ENCODE data around the gene CIROP. TPM values are rescaled to one million over a fixed set of nuclear protein-coding genes. Genes with fewer than 3 reads are reported as not detected.
A peak's percentile ranks its signal among the peaks of the same experiment; 100 is the strongest.

The CIROP gene
- total RNA-seq, 1 experiment from 2014 or later: not detected

- Histone ChIP-seq H3T11ph (ENCODE audit: low read length) (no peak overlapping the region), H3K9ac (ENCODE audit: extremely low read depth, insufficient read length, low read length) (no peak overlapping the region), H3K4me1 (ENCODE audit: insufficient read depth, low read length) (no peaks in the 10 kb centered on the region; the same call in 1 of the 2 replicates), H3K4me2 (ENCODE audit: insufficient read depth, insufficient read length, low read length) (no peak overlapping the region), H2AK5ac (ENCODE audit: insufficient read length, low read length) (no peak overlapping the region), H4K20me1 (ENCODE audit: control insufficient read depth, insufficient read depth, insufficient read length) (no peaks in the 10 kb centered on the region), H2BK120ac (ENCODE audit: low read depth, low read length, poor library complexity, severe bottlenecking) (no peak overlapping the region), H3K56ac (ENCODE audit: insufficient read length, low read depth, low read length) (no peak overlapping the region), H3K27me3 (ENCODE audit: insufficient read depth, low read length) (no peaks in the 10 kb centered on the region), H3K23me2 (ENCODE audit: insufficient read length, low read depth, low read length, poor library complexity, severe bottlenecking) (no peaks in the 10 kb centered on the region), H3K9me3 (ENCODE audit: control insufficient read depth, low read depth, low read length) (no peaks in the 10 kb centered on the region), H2AFZ (ENCODE audit: low read length) (no peak overlapping the region), H2BK5ac (ENCODE audit: insufficient read length, low read length) (no peak overlapping the region), H3K4ac (ENCODE audit: low read depth, low read length) (no peak overlapping the region), H4K8ac (replicated peaks; ENCODE audit: insufficient read length, low read depth, low read length) (no peak overlapping the region), H3K79me1 (ENCODE audit: insufficient read depth, low read depth, low read length, poor library complexity, severe bottlenecking) (no peaks in the 10 kb centered on the region), H2BK15ac (ENCODE audit: low read depth, low read length) (no peak overlapping the region), H3K27ac (ENCODE audit: insufficient read length, low read depth, low read length) (no peak overlapping the region), H3K23ac (ENCODE audit: insufficient read length, low read depth, low read length) (no peak overlapping the region), H2BK20ac (ENCODE audit: low read depth, low read length, poor library complexity, severe bottlenecking) (no peak overlapping the region), H3K79me2 (ENCODE audit: insufficient read depth, low read length) (no peaks in the 10 kb centered on the region), H3K18ac (ENCODE audit: insufficient read length, low read depth, low read length) (no peak overlapping the region), H4K91ac (ENCODE audit: insufficient read length, low read depth, low read length) (no peak overlapping the region), H3K14ac (ENCODE audit: insufficient read depth, low read length) (no peak overlapping the region), H2BK12ac (ENCODE audit: insufficient read length, low read depth, low read length) (no peak overlapping the region), H4K5ac (ENCODE audit: insufficient read length, low read depth, low read length) (no peak overlapping the region)
- H3K4me3 Mint-ChIP-seq: no peak overlapping the region; a peak in 1 of 5 replicates
- no peak for DNase-seq
- H3K9me3 Mint-ChIP-seq: peaks cover 8 to 9% of the 10 kb centered on the region in 2 experiments
- TF ChIP-seq, protein P1, sequence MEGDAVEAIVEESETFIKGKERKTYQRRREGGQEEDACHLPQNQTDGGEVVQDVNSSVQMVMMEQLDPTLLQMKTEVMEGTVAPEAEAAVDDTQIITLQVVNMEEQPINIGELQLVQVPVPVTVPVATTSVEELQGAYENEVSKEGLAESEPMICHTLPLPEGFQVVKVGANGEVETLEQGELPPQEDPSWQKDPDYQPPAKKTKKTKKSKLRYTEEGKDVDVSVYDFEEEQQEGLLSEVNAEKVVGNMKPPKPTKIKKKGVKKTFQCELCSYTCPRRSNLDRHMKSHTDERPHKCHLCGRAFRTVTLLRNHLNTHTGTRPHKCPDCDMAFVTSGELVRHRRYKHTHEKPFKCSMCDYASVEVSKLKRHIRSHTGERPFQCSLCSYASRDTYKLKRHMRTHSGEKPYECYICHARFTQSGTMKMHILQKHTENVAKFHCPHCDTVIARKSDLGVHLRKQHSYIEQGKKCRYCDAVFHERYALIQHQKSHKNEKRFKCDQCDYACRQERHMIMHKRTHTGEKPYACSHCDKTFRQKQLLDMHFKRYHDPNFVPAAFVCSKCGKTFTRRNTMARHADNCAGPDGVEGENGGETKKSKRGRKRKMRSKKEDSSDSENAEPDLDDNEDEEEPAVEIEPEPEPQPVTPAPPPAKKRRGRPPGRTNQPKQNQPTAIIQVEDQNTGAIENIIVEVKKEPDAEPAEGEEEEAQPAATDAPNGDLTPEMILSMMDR (conservative IDR thresholded peaks at IDR 0.05): no peak
- H3K36me3 Mint-ChIP-seq (ENCODE audit: insufficient read depth in 1 of 3, low read depth in 3 of 3): peaks cover 0 to 3% (median 0%) of the 10 kb centered on the region in 3 experiments; a peak in 1 of 7 replicates
- H3K4me1 Mint-ChIP-seq: peaks cover 32 to 33% of the 10 kb centered on the region in 2 experiments
- H3K27ac Mint-ChIP-seq: peak overlapping the region; percentile 2 to 65 (median 7); a peak in 3 of 7 replicates
- H3K27me3 Mint-ChIP-seq (ENCODE audit: low read depth): peaks cover 27% of the 10 kb centered on the region
These were observed 1.9 kb upstream of the CIROP start for GRCh38 chr14:23106747-23107045.

Data from H9 (cell line).